ENCODE results near the gene GPATCH2L. TPM values are rescaled to one million over a fixed set of nuclear protein-coding genes. Genes with fewer than 3 reads are reported as not detected.

GPATCH2L gene
- total and polyA plus RNA-seq, 2 donors = 18.5 to 80.1 TPM

DNA sequence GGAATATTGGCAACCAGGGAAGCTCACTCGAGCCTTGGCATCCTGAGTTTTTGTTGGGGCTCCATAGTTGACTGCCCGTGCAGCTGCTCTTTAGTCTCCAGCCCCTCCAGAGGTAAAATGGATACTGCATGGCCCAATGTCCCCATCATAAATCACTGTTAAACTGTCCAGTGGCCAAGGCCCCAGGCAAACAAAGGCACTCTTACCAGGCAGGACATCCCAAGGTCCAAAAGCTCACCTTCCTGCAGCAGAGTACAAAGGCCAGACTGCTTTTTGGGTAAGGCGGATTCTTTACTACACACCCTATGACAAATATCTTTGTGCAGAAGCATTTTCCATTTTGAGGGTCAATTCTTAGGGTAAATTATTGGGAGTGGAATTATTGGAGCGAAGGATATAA lies 81.1 kb downstream of the GPATCH2L start:
- Histone ChIP-seq H3K36me3 (ENCODE audit: insufficient read depth) (no peaks in the 10 kb centered on the region), H3K27ac (ENCODE audit: low read depth) (no peak overlapping the region), H3K4me3 (ENCODE audit: low read depth, low read length) (no peak overlapping the region), H3K4me1 (ENCODE audit: insufficient read depth) (no peaks in the 10 kb centered on the region)
- DNase-seq (ENCODE audit: extremely low spot score) = no peak
- 64% methylated on average over 4 of the region's 4 CpGs for WGBS

DNA sequence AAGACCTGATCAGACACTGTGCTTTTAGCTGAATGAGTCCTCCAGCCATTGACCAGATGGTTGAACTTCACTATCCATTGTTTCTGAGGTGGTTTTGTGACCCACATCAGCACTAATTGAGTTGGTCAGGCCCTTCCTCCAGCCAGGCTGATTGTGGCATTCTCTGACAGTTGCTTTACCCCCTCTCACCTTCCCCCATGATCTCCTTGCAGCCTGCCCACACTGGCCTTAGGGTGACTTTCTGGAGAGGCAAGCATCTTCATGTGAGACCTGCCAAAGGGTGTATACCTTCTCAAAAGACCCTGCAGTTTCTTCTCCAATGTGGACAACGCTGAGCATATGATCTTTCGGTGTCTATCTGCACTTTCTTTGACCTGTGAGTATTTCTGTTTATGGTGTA lies 83.9 kb downstream of the GPATCH2L start:
- Histone ChIP-seq H3K27ac (ENCODE audit: low read depth) (no peak overlapping the region), H3K4me3 (ENCODE audit: low read depth, low read length) (no peak overlapping the region), H3K36me3 (ENCODE audit: insufficient read depth) (no peaks in the 10 kb centered on the region), H3K4me1 (ENCODE audit: insufficient read depth) (no peaks in the 10 kb centered on the region)
- DNase-seq (ENCODE audit: extremely low spot score) = no peak
- 95% methylated on average over 2 of the region's 2 CpGs for WGBS

DNA sequence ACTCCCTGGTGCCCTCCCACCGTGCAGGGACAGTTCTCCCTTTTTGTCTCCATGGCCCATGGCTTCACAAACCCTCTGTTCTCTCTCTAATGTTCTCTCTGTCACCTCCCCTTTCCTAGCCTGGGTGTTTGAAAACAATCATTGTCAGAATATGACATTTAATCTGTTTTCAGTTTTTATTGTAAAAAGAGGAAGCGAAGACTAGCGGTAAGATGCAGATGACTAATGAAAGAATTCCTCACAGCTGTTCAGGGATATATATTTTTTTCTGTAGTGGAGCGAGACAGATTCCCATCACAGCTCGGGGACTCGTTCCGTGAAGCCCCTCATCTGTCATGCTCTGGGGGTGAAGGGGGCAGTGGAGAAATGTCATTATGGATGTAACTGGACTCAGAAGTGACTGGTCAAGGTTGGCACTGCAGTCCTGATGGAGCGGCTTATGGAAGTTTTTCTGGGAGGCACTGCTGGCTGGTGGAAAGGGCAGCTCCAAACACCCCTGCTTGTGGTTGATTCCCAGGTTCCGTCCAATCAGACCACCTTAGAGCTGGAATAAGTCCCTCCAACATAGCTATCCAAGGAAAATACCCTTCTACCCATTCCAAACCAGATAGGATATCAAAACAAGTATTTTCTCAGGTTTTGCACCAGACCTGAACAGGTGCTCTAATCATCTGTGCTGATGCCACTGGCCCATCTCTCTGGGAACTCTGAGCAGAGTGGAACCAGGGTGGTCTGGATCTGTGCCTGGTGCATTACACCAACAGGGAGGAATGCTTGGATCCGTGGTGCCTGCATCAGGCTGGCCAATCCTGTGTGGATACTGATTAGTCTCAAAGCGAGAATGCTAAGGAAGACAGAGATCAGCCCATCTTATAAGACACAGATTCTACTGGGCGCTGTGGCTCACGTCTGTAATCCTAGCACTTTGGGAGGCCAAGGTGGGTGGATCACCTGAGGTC lies 84.7 kb downstream of the GPATCH2L start:
- Histone ChIP-seq H3K4me3 (ENCODE audit: low read depth, low read length) (no peak overlapping the region), H3K27ac (ENCODE audit: low read depth) (no peak overlapping the region), H3K4me1 (ENCODE audit: insufficient read depth) (no peaks in the 10 kb centered on the region), H3K36me3 (ENCODE audit: insufficient read depth) (no peaks in the 10 kb centered on the region)
- WGBS = 70% methylated on average over 13 of the region's 13 CpGs
- DNase-seq (ENCODE audit: extremely low spot score) = no peak

DNA sequence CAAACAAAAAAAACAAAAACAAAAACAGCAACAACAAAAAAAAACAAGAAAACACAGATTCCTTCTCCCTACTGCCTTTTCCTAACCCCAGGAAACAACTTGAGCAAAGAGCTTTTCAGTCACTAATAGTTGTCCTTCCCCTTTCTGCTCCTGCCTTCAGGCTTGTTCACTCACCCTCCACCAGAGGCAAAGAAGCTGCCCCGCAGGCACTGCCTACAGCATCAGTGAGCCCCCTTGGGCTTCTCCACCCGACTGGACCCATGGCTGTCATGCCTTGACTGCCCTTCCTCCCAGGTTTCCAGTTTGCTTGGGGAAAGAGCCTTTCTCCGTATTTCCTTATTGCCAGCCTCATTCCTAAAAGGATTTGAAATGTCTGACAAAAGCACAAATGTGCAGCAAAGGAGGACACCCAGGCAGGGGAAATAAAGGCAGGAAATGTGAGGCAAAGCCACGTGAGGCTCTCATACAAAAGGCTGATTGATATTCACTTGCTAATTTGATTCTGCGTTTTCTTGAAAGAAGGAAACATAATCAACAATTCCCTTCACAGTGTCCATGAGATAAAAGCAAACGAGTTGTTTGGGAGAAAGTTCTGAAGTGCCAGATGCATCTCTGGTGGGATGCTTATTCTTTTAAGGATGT lies 85.7 kb downstream of the GPATCH2L start:
- H3K27ac ChIP-seq (ENCODE audit: low read depth) = no peak overlapping the region
- H3K4me3 ChIP-seq (ENCODE audit: low read depth, low read length) = no peak overlapping the region
- no peaks in the 10 kb centered on the region for H3K4me1 ChIP-seq (ENCODE audit: insufficient read depth)
- no peak for DNase-seq (ENCODE audit: extremely low spot score)
- H3K36me3 ChIP-seq (ENCODE audit: insufficient read depth) = no peaks in the 10 kb centered on the region
- WGBS = 52% methylated on average over 6 of the region's 6 CpGs

DNA sequence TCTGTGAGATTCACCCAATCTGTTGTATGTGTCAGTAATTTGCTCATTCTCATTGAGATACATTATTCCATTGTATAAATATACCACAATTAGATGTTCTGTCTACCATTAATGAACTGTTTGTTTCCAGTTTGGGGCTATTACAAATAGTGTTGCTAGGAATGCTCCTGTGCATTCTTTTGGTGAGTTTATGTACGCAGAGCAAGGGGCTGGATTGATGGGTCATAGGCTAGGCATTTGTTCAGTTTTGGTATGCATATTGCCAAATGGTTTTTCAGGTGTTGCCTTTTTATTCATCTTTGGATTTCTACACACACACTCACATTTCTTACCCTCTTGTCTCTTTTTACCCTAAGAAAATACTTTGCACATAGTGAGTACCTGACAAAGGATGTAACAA lies 93.4 kb downstream of the GPATCH2L start:
- no peak for DNase-seq (ENCODE audit: extremely low spot score)
- 86% methylated on average over 1 of the region's 1 CpG for WGBS
- H3K27ac ChIP-seq (ENCODE audit: low read depth) = no peak overlapping the region
- H3K4me3 ChIP-seq (ENCODE audit: low read depth, low read length) = no peak overlapping the region
- no peaks in the 10 kb centered on the region for H3K36me3 ChIP-seq (ENCODE audit: insufficient read depth)
- H3K4me1 ChIP-seq (ENCODE audit: insufficient read depth) = no peaks in the 10 kb centered on the region

DNA sequence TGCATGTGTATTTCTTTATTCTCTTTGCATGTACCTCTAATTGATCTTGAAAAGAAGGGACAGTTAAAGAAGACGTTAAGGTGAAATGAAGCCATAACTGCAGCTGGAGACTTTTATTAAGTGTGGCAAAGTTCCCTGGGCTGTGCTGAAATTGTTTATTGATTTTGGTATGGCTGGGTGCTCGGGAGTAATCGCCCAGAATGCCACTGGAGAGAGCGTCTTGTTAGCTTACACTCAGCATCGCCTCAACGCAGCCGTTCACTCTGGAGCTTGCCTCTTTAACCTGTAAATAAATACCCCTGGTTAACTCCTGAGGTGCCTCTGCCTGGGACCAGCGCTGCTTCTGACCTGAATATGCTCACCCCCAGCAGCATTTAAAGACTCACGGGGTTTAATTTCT lies 98.6 kb downstream of the GPATCH2L start:
- no peak for DNase-seq (ENCODE audit: extremely low spot score)
- Histone ChIP-seq H3K4me1 (ENCODE audit: insufficient read depth) (no peaks in the 10 kb centered on the region), H3K36me3 (ENCODE audit: insufficient read depth) (no peaks in the 10 kb centered on the region), H3K27ac (ENCODE audit: low read depth) (no peak overlapping the region), H3K4me3 (ENCODE audit: low read depth, low read length) (no peak overlapping the region)
- WGBS = 12% methylated on average over 9 of the region's 9 CpGs

DNA sequence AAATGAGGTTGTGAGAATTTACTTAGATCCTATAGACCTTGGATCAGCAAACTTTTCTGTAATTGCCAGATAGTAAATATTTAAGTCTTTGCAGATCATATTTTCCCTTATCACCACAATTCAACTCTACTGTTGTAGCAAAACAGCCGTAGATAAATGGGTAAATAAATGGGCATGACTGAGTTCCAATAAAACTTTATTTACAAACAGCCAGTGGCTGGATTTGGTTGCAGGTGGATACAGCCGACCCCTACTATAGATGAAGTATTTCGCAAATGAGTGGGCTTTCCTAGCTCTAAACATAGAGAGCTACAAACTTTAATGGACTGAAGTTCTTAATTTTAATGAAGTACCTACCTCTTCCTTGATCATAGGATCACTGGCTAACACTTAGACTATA lies 100.7 kb downstream of the GPATCH2L start:
- DNase-seq (ENCODE audit: extremely low spot score) = no peak
- no peaks in the 10 kb centered on the region for H3K36me3 ChIP-seq (ENCODE audit: insufficient read depth)
- no peak overlapping the region for H3K27ac ChIP-seq (ENCODE audit: low read depth)
- H3K4me3 ChIP-seq (ENCODE audit: low read depth, low read length) = no peak overlapping the region
- WGBS = 80% methylated on average over 3 of the region's 3 CpGs
- H3K4me1 ChIP-seq (ENCODE audit: insufficient read depth) = no peaks in the 10 kb centered on the region

DNA sequence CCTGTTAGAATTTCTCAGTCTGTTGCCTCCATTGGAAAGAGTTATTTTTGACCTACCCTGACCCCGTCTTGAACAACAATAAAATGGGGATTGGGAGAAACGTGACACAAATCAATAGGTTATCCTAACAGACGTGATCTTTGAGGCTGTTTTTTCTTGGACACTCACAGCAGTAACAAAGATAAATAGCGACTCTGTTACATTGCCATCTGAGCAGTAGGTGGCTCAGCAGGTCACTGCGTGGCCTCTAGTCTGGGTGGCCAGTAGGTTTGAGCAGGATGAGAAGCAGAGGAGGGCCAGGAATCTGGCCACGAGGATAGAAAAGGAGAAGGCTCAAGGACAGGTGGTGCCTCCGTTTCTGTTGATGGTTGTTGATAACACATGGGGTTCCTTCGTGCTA lies 101.4 kb downstream of the GPATCH2L start:
- no peak overlapping the region for H3K27ac ChIP-seq (ENCODE audit: low read depth)
- no peaks in the 10 kb centered on the region for H3K4me1 ChIP-seq (ENCODE audit: insufficient read depth)
- WGBS = 73% methylated on average over 8 of the region's 8 CpGs
- DNase-seq (ENCODE audit: extremely low spot score) = no peak
- no peaks in the 10 kb centered on the region for H3K36me3 ChIP-seq (ENCODE audit: insufficient read depth)
- no peak overlapping the region for H3K4me3 ChIP-seq (ENCODE audit: low read depth, low read length)

DNA sequence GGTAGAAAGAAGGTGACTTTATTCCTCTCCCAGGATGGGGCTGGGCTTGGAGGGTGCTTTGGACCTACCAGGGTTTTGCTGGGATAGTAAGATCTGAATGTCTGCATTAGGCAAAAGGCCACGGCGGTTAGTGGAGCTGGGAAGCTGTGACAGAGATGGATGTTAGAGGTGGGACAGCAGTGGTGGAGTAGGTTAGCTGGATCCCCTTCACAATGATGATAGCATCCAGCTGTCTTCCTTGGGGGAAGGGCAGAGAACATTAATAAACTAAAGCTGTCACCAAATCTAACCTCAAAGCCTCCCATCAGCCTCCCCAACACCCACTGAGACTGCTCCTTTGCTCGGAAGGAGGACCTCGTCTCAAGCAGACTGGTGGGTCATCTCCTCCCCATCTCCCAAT lies 104.8 kb downstream of the GPATCH2L start:
- Histone ChIP-seq H3K27ac (ENCODE audit: low read depth) (no peak overlapping the region), H3K4me3 (ENCODE audit: low read depth, low read length) (no peak overlapping the region), H3K36me3 (ENCODE audit: insufficient read depth) (no peaks in the 10 kb centered on the region), H3K4me1 (ENCODE audit: insufficient read depth) (no peaks in the 10 kb centered on the region)
- no peak for DNase-seq (ENCODE audit: extremely low spot score)
- 41% methylated on average over 4 of the region's 4 CpGs for WGBS

DNA sequence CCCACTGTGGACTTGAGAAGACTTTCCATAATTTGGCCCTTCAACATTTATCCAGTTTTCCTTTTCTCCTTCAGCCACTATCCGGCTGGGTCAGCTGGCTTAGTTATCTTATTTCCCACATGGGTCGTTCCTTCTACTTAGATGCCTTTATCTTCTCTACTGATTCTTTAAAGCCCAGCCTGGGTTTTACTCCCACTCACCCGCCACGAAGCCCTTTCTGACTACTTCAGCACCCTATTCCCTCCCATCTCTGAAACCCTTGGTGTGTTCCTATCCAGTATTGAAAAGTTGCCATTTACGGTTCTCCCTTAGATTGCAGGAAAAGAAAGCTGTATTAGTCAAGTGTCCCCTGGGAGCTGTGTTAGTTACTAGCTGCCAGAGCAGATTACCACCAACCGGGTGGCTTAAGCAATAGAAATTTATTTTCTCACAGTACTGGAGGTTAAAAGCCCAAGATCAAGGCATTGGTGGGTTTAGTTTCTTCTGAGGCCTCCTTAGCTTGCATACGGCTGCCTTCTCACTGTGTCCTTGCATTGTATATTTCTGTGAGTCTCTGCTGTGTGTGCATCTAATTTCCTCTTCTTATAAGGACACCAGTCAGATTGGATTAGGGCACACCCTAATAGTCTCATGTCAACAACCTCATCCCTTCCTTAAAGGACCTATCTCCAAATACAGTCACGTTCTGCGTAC lies 105.5 kb downstream of the GPATCH2L start:
- no peak for DNase-seq (ENCODE audit: extremely low spot score)
- Histone ChIP-seq H3K4me3 (ENCODE audit: low read depth, low read length) (no peak overlapping the region), H3K4me1 (ENCODE audit: insufficient read depth) (no peaks in the 10 kb centered on the region), H3K36me3 (ENCODE audit: insufficient read depth) (no peaks in the 10 kb centered on the region), H3K27ac (ENCODE audit: low read depth) (no peak overlapping the region)
- WGBS = 78% methylated on average over 9 of the region's 9 CpGs

DNA sequence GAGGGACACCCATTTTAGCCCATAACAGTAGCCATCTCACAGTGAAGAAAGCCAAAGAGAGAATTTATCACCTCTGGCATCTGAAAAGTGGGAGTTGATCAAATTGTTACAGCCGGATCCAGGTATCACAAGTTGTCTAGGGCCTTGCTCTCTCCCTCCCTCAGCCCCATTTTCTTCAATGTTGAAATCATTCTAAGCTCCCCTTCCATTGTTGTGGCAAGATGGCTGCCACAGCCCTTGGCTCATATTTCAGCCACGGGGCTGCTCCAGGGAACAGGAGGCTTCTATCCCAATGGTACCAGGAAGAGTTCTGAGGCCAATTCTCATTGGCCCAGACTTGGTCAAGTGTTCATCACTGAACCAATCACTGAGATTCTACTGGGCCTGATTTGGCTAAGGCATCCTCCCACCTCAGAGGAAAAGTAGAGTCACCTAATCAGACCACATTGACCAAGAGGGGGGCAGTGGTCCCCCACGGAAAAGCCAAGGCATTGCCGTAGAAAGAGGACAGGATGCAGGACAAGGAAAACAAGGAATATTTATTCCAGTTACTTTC lies 106.2 kb downstream of the GPATCH2L start:
- Histone ChIP-seq H3K27ac (ENCODE audit: low read depth) (no peak overlapping the region), H3K4me3 (ENCODE audit: low read depth, low read length) (no peak overlapping the region), H3K4me1 (ENCODE audit: insufficient read depth) (no peaks in the 10 kb centered on the region), H3K36me3 (ENCODE audit: insufficient read depth) (no peaks in the 10 kb centered on the region)
- WGBS = 83% methylated on average over 4 of the region's 4 CpGs
- DNase-seq (ENCODE audit: extremely low spot score) = no peak

DNA sequence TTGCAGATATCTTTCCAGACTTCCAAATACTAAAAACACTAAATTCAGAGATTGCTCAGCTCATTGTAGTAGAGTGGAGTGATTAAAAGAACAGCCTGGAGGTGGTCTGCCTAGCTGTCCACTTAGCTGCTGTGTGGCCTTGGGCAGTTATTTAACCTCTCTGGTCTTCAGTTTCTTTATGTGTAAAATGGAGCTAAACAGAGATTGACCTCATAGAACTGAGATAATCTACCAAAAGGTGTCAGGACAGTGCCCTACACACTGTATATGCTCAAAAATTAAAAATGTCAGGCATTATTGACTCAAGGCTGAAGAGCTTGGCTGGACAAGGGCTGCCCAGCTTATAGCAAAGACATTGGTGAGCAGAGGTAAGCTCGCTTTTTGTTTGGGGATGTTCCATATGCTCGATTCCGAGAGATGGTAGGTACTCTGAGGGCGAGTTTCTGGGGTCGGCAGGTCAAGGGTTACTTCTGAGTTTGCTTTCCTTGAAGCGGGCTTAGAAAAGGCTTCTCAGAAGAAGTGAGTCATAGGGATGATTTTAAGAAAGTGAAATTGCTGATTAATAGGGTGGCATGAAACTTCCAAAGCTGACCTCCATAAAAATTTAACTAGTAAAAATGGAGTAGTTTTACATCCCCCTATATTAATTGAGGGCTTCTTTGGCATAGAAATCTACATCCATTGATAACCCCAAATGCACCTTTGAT lies 107.5 kb downstream of the GPATCH2L start:
- no peak overlapping the region for H3K27ac ChIP-seq (ENCODE audit: low read depth)
- DNase-seq (ENCODE audit: extremely low spot score) = no peak
- no peaks in the 10 kb centered on the region for H3K4me1 ChIP-seq (ENCODE audit: insufficient read depth)
- H3K36me3 ChIP-seq (ENCODE audit: insufficient read depth) = no peaks in the 10 kb centered on the region
- H3K4me3 ChIP-seq (ENCODE audit: low read depth, low read length) = no peak overlapping the region
- 83% methylated on average over 6 of the region's 6 CpGs for WGBS

DNA sequence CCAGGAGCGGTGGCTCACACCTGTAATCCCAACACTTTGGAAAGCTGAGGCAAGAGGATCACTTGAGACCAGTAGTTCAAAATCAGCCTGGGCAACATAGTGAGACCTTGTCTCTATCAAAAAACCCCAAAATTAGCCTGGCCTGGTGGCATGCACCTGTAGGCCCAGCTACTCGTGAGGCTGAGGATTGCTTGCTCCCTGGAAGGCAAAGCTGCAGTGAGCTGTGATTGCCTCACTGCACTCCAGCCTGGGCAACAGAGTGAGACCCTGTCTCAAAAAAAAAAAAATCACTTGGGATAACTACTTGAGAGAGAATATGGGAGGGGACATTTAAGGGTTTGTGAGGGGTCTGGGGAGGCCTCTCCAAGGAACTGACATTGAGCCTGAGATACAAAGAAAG lies 109.0 kb downstream of the GPATCH2L start:
- Histone ChIP-seq H3K36me3 (ENCODE audit: insufficient read depth) (no peaks in the 10 kb centered on the region), H3K4me1 (ENCODE audit: insufficient read depth) (no peaks in the 10 kb centered on the region), H3K4me3 (ENCODE audit: low read depth, low read length) (no peak overlapping the region), H3K27ac (ENCODE audit: low read depth) (no peak overlapping the region)
- 63% methylated on average over 2 of the region's 2 CpGs for WGBS
- DNase-seq (ENCODE audit: extremely low spot score) = no peak

Data from urinary bladder (tissue), 4 donors.